Astrocyte (in vitro differentiated cells and primary cell): ENCODE data around the gene ELOVL7.

Source experiments
- EZH2 ChIP-seq: IDR thresholded peaks from 2 replicates; pipeline ENCODE4 v1.6.1; 2012; ENCODE audit warnings: mild to moderate bottlenecking, low read length, inconsistent platforms; ENCODE audit not compliant: insufficient read depth
- TF ChIP-seq, protein P1 (sequence below): IDR thresholded peaks from 2 replicates; pipeline ENCODE4 v1.5.1; 2011; ENCODE audit warnings: low read depth, mild to moderate bottlenecking, inconsistent platforms, low read length, moderate library complexity; ENCODE audit not compliant: insufficient read depth

DNA sequence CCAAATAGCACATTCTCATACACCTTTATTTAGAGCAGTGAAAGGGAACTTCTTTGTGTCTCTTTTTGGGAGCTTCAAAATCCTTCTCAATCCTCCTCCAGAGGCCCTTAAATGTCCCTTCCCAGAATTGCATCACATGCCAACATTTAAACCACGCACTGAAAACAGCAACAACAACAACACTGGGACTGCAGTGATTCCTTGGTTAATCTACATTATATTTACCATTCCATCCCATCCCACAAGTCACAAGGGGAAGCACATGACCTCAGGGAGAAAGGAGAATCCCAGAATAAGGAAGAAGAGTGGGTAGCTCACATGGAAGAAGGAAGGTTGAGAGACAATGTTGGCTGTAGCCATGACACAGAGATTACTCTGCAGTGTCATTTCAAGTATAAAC, 41.1 kb downstream of the ELOVL7 start:
- TF ChIP-seq, protein P1, sequence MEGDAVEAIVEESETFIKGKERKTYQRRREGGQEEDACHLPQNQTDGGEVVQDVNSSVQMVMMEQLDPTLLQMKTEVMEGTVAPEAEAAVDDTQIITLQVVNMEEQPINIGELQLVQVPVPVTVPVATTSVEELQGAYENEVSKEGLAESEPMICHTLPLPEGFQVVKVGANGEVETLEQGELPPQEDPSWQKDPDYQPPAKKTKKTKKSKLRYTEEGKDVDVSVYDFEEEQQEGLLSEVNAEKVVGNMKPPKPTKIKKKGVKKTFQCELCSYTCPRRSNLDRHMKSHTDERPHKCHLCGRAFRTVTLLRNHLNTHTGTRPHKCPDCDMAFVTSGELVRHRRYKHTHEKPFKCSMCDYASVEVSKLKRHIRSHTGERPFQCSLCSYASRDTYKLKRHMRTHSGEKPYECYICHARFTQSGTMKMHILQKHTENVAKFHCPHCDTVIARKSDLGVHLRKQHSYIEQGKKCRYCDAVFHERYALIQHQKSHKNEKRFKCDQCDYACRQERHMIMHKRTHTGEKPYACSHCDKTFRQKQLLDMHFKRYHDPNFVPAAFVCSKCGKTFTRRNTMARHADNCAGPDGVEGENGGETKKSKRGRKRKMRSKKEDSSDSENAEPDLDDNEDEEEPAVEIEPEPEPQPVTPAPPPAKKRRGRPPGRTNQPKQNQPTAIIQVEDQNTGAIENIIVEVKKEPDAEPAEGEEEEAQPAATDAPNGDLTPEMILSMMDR = no peak
- TF ChIP-seq EZH2 = no peak
